IPS-NIHi11 (cell line): Measurements from ENCODE around the gene DNAAF2.

ENCODE experiments used
- DNase-seq: peaks from one replicate; pipeline ENCODE4 v3.0.0; 2012; ENCODE audit warnings: mixed read lengths, low spot score

DNAAF2 gene

DNA sequence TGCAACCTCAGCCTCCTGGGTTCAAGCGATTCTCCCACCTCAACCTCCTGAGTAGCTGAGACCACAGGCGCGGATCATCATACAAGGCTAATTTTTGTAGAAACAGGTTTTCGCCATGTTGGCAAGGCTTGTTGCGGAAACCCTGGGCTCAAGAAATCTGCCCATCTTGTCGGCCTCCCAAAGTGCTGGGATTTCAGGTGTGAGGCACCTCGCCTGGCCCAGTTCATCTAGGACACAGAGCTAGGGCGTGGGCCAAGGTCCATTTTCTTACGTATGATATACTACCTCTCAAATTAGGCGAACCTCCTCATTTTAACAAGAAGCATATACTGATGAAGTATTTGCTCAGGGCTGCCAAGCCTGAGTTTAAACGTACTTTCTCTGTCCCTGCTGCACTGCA is 51.0 kb downstream of the DNAAF2 start:
- no peak for DNase-seq

GRCh38 chr14:49583629-49584028 is 51.4 kb downstream of the DNAAF2 start:
- DNase-seq: no peak

DNA sequence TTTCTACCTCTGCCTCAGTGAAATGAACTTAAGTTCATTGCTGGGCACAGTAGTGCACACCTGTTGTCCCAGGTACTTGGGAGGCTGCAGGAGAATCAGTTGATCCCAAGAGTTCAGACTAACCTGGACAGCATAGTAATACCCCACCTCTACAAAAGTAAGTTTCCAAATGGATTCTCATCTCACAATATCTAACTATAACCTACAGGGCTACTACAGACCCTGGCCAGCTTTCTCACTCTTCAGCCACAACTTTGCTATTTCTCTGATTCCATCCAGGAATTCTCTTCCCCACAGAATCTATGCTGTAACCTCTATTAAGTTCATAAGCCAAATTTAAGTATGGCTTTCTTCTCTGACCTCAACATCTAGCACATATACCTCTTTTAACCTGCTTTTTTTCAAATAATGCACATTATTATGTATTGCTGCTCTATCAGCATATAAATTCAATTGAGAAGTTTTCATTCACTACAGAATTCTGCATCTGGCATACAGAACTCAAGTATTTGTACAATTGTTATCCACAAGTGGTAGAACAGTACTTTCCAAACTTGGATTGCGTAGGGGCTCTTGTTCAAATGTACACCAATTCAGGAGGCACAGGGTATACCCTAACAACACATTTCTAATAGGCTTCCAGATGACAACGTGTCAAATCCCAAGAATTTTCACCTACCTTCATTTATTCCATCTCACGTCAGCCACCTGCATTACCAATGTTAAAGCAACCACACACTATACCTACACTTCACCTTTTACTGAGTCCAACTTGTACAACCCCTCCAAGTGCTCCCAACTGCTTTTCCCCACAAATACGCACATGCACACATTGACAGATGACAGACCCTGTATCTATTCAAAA is 52.7 kb downstream of the DNAAF2 start:
- no peak for DNase-seq

GRCh38 chr14:49581209-49582112 is 53.6 kb downstream of the DNAAF2 start:
- DNase-seq: no peak

- DNase-seq: no peak
These were observed 55.2 kb downstream of the DNAAF2 start for GRCh38 chr14:49579841-49580240.

DNA sequence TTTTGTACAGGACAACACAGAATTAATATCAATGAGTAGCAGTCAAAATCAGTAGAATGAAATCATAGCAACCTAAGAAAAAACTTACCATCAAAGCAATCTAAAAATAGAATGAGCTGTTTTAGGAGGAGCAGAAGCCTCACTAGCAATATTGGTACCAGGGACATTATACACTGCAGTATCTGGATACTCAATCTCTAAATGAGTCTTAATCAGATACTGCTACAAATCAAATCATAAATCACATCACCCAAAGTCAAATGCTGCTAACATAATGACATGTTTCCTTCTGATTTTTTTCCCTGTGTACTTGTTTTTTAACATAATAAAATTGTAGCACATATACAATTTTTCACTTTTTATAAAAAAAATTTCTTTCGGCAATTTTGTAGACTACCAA is 56.9 kb downstream of the DNAAF2 start:
- no peak for DNase-seq
